HepG2 (cell line): ENCODE data around the gene ATP6V0A1. TPM values are rescaled to one million over a fixed set of nuclear protein-coding genes. Genes with fewer than 3 reads are reported as not detected.

Source experiments
- CENPT ChIP-seq: sonication (generic); formaldehyde crosslinking; IDR thresholded peaks from 2 replicates; pipeline ENCODE4 v1.8.0; 2022; ENCODE audit warnings: low read depth, mild to moderate bottlenecking, moderate library complexity, missing genetic modification reagents
- CSRNP2 ChIP-seq: sonication (generic); formaldehyde crosslinking; conservative IDR thresholded peaks from 2 replicates; pipeline ENCODE4 v1.8.0; 2022; ENCODE audit warnings: low read depth, missing genetic modification reagents
- CTCF ChIP-seq: sonication (generic); formaldehyde crosslinking; IDR thresholded peaks from 2 replicates; pipeline ENCODE4 v1.5.0; 2020; ENCODE audit warnings: mild to moderate bottlenecking, missing genetic modification reagents, moderate library complexity
- GPN1 ChIP-seq: sonication (generic); formaldehyde crosslinking; IDR thresholded peaks from 2 replicates; pipeline ENCODE4 v1.5.1; 2020; ENCODE audit warnings: missing genetic modification reagents, borderline replicate concordance
- GZF1 ChIP-seq: sonication (generic); formaldehyde crosslinking; IDR thresholded peaks from 2 replicates; pipeline ENCODE4 v1.5.1; 2020; ENCODE audit warnings: mild to moderate bottlenecking, missing genetic modification reagents
- HNF4A ChIP-seq: sonication (generic); formaldehyde crosslinking; IDR thresholded peaks from 2 replicates; pipeline ENCODE4 v1.4.0; 2020; ENCODE audit warnings: missing genetic modification reagents
- HNF4G ChIP-seq, 2 experiments: sonication (generic) in 1 of 2; formaldehyde crosslinking in 1 of 2; IDR thresholded peaks; 2 replicates each; pipeline versions ENCODE4 v1.4.0 to v1.6.1; 2011 to 2020; ENCODE audit warnings: borderline replicate concordance in 2 of 2, low read depth in 2 of 2, mild to moderate bottlenecking in 2 of 2, low read length in 1 of 2, missing genetic modification reagents in 1 of 2, moderate library complexity in 1 of 2
- KAT8 ChIP-seq: IDR thresholded peaks from 2 replicates; pipeline ENCODE4 v1.6.1; 2016; ENCODE audit warnings: missing genetic modification reagents, missing compliant biosample characterization
- MAFK ChIP-seq, 2 experiments: IDR thresholded peaks in 1 of 2; conservative IDR thresholded peaks in 1 of 2; 2 replicates each; pipeline ENCODE4 v1.6.1; 2011; ENCODE audit warnings: improper control_type of control experiment in 2 of 2, low read length in 2 of 2
- MIER3 ChIP-seq: IDR thresholded peaks from 2 replicates; pipeline ENCODE4 v1.6.1; 2016; ENCODE audit warnings: missing compliant biosample characterization, borderline replicate concordance
- MXI1 ChIP-seq: IDR thresholded peaks from 3 replicates; pipeline ENCODE4 v1.6.1; 2012; ENCODE audit warnings: low read depth, low read length, inconsistent platforms, borderline replicate concordance
- MYPOP ChIP-seq: sonication (generic); formaldehyde crosslinking; IDR thresholded peaks from 2 replicates; pipeline ENCODE4 v1.8.1; 2023; ENCODE audit warnings: mild to moderate bottlenecking, moderate library complexity, missing genetic modification reagents
- NFE2L2 ChIP-seq: fragments of 150-350 bp; IDR thresholded peaks from 2 replicates; pipeline ENCODE4 v1.6.1; 2014; ENCODE audit warnings: low read length
- NFYC ChIP-seq: IDR thresholded peaks from 2 replicates; pipeline ENCODE4 v1.6.1; 2016; ENCODE audit warnings: missing genetic modification reagents, missing compliant biosample characterization
- PAWR ChIP-seq: sonication (generic); formaldehyde crosslinking; IDR thresholded peaks from 2 replicates; pipeline ENCODE4 v1.4.0; 2020; ENCODE audit warnings: missing genetic modification reagents, mild to moderate bottlenecking, borderline replicate concordance
- POLR2A ChIP-seq, 2 experiments: IDR thresholded peaks; 2 replicates each; pipeline ENCODE4 v1.6.1; 2011; ENCODE audit warnings: low read depth in 2 of 2, low read length in 2 of 2, mild to moderate bottlenecking in 1 of 2, moderate library complexity in 1 of 2; ENCODE audit not compliant: insufficient read depth in 1 of 2
- SATB2 ChIP-seq: sonication (generic); formaldehyde crosslinking; IDR thresholded peaks from 2 replicates; pipeline ENCODE4 v1.5.0; 2020; ENCODE audit warnings: missing genetic modification reagents
- STAG1 ChIP-seq: sonication (generic); formaldehyde crosslinking; IDR thresholded peaks from 2 replicates; pipeline ENCODE4 v1.4.0; 2020; ENCODE audit warnings: missing genetic modification reagents
- YEATS4 ChIP-seq: sonication (generic); formaldehyde crosslinking; IDR thresholded peaks from 2 replicates; pipeline ENCODE4 v1.4.0; 2020; ENCODE audit warnings: missing genetic modification reagents, borderline replicate concordance
- ZBTB21 ChIP-seq: sonication (generic); formaldehyde crosslinking; IDR thresholded peaks from 2 replicates; pipeline ENCODE4 v1.4.0; 2020; ENCODE audit warnings: missing genetic modification reagents
- ZFP36L1 ChIP-seq: sonication (generic); formaldehyde crosslinking; IDR thresholded peaks from 2 replicates; pipeline ENCODE4 v1.8.0; 2022; ENCODE audit warnings: mild to moderate bottlenecking, missing genetic modification reagents, moderate library complexity
- ZFY ChIP-seq: sonication (generic); formaldehyde crosslinking; IDR thresholded peaks from 2 replicates; pipeline ENCODE4 v1.4.0; 2020; ENCODE audit warnings: missing genetic modification reagents
- ZMAT3 ChIP-seq: sonication (generic); formaldehyde crosslinking; conservative IDR thresholded peaks from 2 replicates; pipeline ENCODE4 v1.7.0; 2021; ENCODE audit warnings: missing genetic modification reagents
- ZNF333 ChIP-seq: sonication (generic); formaldehyde crosslinking; IDR thresholded peaks from 2 replicates; pipeline ENCODE4 v1.4.0; 2020; ENCODE audit warnings: mild to moderate bottlenecking, missing genetic modification reagents, borderline replicate concordance
- ZNF530 ChIP-seq: sonication (generic); formaldehyde crosslinking; IDR thresholded peaks from 2 replicates; pipeline ENCODE4 v1.5.0; 2020; ENCODE audit warnings: low read depth, mild to moderate bottlenecking, missing genetic modification reagents
- ZNF562 ChIP-seq: sonication (generic); formaldehyde crosslinking; IDR thresholded peaks from 2 replicates; pipeline ENCODE4 v1.8.0; 2022; ENCODE audit warnings: missing genetic modification reagents, borderline replicate concordance
- ZNF749 ChIP-seq: sonication (generic); formaldehyde crosslinking; IDR thresholded peaks from 2 replicates; pipeline ENCODE4 v1.8.0; 2022; ENCODE audit warnings: mild to moderate bottlenecking, missing genetic modification reagents, moderate library complexity, borderline replicate concordance
- ZNF792 ChIP-seq: IDR thresholded peaks from 2 replicates; pipeline ENCODE4 v1.6.1; 2016
- polyA plus RNA-seq, 8 experiments: library from polyadenylated mRNA; depleted of rRNA in 3 of 8; stranded (reverse) in 7 of 8; unstranded in 1 of 8; fragments of >200 nt; fragmentation: Illumina TruSeq in 4 of 8; extraction: Trizol in 4 of 8; gene quantifications; 2 replicates each; pipeline versions ENCODE4 v1.2.1 to v1.2.3, GENCODE V29; 2011 to 2016; ENCODE audit warnings: low read depth in 4 of 8, missing spikeins in 1 of 8, mixed read lengths in 1 of 8; ENCODE audit not compliant: insufficient read depth in 1 of 8
- total RNA-seq, 5 experiments: library from RNA; depleted of rRNA; stranded (reverse); fragments of >200 nt; fragmentation: Illumina TruSeq; extraction: Trizol; gene quantifications; 2 replicates each; pipeline ENCODE4 v1.2.3, GENCODE V29; 2016; ENCODE audit warnings: low read depth in 1 of 5

ATP6V0A1 gene
- total and polyA plus RNA-seq, 2 of the 13 experiments (the other 11 are each of a cell fraction or from before 2014, with no cell fraction given): 27.9 to 54.1 TPM

- TF ChIP-seq SATB2 (CRISPR knock-in tag) (peak; percentile 34; the same call in 1 of the 2 replicates), CTCF (CRISPR knock-in tag) (no peak), ZMAT3 (CRISPR knock-in tag) (peak; percentile 37; the same call in 1 of the 2 replicates), MIER3 (no peak), GZF1 (peak; percentile 65; the same call in 1 of the 2 replicates), CSRNP2 (CRISPR knock-in tag) (no peak), ZNF749 (CRISPR knock-in tag) (no peak; the same call in 1 of the 2 replicates), ZNF530 (no peak), ZFY (CRISPR knock-in tag) (peak; percentile 97), HNF4G (IDR thresholded peaks at IDR 0.05; ENCODE audit: borderline replicate concordance, low read depth, low read length) (no peak; the same call in 1 of the 2 replicates), HNF4G (CRISPR knock-in tag; IDR thresholded peaks at IDR 0.05; ENCODE audit: borderline replicate concordance, low read depth) (no peak), ZNF792 (CRISPR knock-in tag) (peak; percentile 43; the same call in 1 of the 2 replicates), ZBTB21 (peak; percentile 75; the same call in 1 of the 2 replicates), MAFK (conservative IDR thresholded peaks at IDR 0.05 in 1 of 2, IDR thresholded peaks at IDR 0.05 in 1 of 2; ENCODE audit: low read length in 2 of 2) (no peak), NFE2L2 (no peak), HNF4A (CRISPR knock-in tag) (peak; percentile 52), NFYC (CRISPR knock-in tag) (no peak), POLR2A (IDR thresholded peaks at IDR 0.05; ENCODE audit: insufficient read depth in 1 of 2, low read depth in 2 of 2, low read length in 2 of 2) (peak in 1 of 2 experiments; percentile 56; a peak in 2 of 4 replicates), MYPOP (peak; percentile 38; the same call in 1 of the 2 replicates), STAG1 (no peak), GPN1 (no peak), MXI1 (no peak), CENPT (CRISPR knock-in tag) (no peak), ZNF333 (no peak), KAT8 (CRISPR knock-in tag) (no peak), ZFP36L1 (CRISPR knock-in tag) (no peak), PAWR (CRISPR knock-in tag) (no peak), ZNF562 (CRISPR knock-in tag) (no peak), YEATS4 (CRISPR knock-in tag) (peak; percentile 15; the same call in 1 of the 2 replicates)
These were observed 103.9 kb downstream of the ATP6V0A1 start (continued) for GRCh38 chr17:42562388-42563142.
